Stimulated activated CD8-positive, alpha-beta memory T cell treated with anti-CD3 and anti-CD28 coated beads, Interleukin-7, amount 100 ng/mL, for 4 hours (primary cell): ENCODE measurements around the gene RALGPS1.

ENCODE experiments used
- DNase-seq, 2 donors: peaks; one replicate each; pipeline ENCODE4 v3.0.0-alpha.2; 2020; ENCODE audit warnings: low read depth in 2 of 2

The RALGPS1 gene

DNA sequence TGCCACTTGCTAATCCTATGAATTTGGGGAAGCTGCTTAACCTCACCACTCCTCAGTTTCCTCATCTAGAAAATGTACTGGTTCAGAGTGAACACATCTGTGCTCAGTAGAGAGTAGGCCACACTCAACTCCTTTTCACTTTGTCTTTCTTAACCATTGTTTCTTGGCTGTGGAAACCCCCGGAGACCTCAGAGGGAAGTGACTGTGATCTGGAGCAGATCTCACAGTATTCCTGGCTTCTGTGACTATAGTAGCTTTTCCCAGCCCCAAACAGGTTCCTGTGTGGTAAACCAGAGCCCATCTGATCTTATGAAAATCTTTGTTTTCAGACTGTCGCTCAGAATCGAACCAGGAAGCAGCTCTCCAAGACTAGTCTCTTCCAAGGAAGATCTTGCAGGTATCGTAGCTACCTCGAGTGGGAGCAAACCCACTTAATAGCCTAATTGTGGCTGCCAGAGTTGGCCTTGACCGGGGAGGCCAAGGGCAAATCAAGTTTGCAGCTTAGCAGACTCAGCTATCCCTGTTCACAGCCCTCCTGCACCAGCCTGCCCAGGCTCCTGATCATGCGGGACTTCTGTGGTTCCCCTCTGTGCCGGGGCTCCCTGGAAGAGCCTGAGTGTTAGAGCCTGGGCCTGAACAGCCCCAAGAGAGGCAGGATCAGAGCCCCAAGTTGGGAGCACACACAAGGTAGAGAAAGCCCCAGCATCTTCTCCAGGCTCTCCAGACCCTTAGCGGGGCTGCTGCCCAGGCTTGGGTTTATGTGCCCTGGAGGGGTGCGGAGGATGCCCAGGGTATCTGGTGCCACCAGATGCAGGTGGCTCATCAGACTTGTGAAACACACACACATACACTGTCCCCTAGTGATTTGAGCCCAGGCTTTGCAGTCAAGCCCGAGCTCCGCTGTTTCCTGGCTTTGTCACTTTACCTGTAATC, 260.1 kb downstream of the RALGPS1 start:
- no peak for DNase-seq

DNA sequence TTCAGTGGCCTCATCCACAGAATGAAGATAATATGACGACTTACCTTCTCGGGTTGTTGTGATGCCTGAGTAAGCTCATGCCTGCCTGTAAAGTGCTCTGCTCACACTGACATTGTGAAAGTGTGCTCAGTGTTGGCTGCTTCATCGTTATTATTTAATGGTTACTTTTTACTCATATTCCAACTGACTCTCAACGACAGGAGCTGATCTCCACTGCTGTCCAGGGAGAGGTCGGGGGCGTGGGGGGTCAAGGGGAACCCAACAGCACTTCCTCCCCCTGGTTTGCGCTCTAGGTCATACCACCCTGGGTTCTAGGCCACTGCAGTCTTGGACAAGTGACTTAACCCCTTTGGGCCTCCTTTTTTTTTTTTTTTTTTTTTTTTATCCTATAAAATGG, 260.7 kb downstream of the RALGPS1 start:
- DNase-seq: no peak

DNA sequence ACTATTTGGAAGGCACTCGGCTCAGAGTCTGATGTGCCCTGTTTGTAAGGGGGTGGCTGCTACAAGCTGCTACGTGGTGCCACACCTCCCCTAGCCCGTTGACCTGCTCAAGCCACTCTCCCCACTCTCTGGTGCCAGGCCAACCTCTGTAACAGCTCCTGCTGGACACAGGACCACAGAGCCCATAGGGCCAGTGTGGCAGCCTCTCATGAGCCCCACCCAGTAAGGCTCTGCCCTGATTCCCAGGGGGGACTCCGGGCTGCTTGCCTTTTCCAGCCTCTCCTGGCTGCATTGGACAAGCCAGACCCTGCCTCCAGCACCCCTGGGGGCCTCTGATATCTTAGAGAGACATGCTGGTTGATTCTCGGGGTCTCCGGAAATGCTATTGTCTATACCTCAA, 261.2 kb downstream of the RALGPS1 start:
- DNase-seq: no peak

DNA sequence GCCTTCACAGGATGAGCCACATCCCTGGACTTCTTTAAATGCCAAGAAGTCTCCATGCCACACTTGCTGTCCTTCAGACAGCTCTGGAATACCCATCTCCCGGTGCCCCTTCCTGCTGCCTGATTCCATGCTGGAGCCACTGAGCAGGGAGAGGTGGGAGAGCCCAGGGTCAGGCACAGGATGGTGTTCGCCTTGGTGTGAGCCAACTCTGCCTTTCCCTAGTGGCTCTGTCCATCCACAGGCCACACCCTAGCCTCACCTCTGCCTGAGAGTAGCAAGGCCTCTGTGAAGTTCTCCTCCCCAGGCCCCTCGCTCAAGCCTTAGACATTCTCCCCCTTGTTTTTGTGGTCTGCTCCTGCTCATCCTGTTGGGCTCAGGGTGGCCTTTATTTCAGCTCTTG, 262.0 kb downstream of the RALGPS1 start:
- DNase-seq: no peak

DNA sequence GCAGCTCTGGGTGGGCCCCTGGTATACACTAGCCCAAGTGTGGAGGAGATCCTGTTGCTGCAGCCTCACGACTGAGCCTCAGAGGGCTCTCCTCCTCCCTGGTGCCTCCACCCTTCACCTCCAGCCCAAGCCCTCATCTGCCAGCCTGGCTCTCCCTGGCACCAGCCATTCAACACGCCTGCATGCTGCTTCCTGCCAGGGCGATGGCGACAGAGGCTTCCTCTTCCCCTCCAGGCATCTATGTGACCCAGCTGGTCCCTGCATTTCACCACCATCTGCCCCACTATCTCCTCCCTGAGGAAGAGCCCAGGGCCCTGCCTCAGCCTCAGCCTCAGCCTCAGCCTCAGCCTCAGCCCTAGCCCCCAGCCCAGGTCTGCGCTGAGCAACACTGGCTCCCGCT, 262.6 kb downstream of the RALGPS1 start:
- no peak for DNase-seq

DNA sequence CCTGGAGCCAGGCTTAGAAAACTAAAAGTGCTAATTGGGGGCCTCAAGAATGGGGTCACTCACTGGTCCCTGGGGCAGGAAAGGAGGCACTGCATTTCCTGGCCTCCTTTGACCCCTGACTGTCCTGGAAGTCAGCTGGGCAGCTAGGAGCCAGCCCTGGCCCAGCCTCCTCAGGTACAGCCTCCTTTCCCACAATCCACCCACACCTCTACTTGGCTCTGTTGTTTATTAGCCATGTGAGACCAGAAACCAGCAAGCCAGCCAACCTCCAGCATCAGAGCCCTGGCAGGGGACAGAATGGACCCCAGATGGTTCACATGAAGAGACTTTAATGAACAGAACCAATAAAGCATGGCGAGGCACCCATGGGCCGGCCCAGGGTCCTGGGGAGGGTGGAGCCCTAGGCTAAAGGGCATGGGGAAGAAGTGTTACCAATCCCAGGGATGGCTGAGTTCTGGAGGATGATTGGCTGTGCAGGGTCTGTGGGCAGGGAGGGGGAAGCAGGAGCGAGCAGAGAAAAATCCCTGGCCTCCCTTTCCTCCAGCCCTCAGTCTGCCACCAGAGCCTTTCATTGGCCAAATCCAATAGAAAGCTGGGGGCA, 263.2 kb downstream of the RALGPS1 start:
- no peak for DNase-seq

DNA sequence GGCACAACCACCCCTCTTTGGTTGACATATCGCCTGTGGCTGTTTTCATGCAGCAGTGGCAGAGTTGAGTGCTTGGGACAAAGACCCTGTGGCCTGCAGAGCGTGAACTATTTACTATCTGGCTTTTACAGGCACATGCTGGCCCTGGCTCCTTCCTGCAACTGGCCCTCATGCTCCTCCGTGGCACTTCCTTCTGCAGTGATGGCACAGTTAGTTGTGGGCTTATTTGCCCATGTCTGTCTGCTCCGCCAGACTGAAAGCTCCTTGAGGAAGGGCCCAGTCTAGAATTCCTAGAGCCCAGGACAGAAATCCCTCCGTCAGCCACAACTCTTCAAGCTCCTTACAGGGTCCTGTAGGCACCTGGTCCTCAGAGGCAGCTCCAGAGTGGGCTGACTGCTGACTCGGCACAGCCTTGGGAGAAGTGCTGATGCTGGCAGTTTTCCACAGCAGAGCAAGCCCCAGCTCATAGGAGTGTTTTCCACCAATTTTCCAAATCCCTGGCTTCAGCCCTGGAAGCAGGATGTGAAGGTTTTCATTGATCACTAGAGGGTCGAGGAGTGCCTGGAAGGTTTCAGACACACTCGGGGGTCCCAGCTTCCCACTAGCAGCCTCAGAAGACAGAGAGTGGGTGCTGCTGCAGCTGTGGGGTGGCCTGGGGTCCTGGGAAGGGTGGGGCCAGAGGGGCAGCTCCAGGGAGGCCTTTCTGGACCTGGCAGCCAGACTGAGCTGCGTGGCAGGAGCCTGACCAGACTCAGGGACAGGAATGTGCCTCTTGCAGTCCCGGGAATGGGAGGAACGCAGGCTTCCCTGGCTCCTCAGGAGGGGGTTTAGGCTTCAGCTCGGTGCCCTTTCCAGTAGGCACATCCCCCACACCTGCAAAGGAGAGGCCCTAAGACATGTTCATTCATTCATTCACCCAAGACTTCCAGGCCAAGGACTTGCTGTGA, 264.4 kb downstream of the RALGPS1 start:
- no peak for DNase-seq

DNA sequence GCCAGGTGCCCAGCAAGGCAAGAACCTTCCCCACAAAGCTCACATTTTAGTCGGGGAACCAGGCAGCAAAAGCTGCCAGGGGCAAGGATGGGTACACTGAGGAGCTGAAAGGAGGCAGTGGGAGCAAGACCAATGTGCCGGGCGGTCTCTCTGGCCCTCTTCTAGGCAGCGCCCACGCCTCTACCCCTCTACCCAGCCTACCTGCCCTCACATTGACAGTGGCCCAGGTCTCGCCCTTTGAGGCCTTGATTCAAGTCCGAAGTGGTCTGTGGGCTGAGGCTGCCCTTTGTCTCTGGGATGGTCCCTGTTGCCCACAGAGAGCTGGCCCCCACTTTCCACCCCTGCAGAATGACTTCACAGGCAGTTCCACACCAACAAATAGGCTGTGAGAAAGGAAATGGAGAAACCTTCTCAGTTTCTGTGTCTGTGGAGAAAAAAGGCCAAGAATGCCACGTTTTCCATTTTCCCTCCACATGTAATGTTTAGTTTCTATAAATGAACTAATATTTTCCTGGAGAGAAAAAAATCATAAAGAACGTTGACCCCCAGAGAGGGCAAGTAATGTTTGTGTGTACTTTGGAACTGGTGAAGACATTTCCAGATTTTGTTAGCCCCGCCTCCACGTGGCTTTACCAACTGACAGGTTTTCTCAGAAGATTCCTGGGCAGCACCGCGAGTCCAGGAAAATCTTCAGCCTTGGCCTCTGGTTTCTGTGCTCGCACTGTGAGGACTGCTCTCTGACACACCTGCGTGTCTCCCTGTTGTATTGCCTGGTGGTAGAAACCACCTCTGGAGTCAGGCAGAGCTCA, 265.3 kb downstream of the RALGPS1 start:
- no peak for DNase-seq

DNA sequence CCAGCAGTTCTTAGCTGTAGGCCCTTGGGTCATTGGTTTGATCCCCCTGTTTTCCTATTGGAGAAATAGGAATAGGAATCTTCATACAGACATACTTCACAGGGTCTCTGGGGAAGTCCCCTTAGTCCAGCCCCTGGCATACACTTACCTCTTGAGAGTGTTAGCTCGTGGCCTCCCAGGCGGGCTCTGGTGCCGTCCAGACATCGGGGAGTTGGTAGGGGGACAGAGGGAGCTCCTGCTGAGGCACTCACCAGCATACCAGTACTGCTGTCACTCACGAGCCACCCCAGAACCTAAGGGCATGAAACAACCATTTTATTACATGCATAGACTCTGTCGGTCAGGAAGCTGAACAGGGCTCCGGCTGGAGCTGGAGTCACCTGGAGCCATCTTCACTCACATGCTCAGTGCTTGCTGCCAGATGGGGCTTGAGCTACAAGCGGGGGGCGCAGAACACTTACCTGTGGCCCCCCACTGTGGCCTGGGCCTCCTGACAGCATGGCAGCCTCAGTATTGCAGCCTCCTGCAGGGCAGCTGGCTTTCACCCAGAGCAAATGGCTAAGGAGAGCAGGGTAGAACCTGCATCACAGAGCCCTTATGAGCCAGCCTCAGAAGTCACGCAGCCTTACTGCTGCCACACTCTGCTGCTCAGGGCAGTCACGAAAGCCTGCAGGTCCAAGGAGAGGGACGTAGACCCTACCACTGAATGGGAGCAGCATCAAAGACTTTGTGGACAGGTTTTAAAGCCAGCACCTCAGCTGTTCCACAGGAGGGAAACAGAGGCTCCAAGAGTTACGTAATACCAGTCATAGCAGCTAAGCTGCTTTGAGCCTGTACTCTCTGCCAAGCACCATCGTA, 266.1 kb downstream of the RALGPS1 start:
- DNase-seq: no peak

DNA sequence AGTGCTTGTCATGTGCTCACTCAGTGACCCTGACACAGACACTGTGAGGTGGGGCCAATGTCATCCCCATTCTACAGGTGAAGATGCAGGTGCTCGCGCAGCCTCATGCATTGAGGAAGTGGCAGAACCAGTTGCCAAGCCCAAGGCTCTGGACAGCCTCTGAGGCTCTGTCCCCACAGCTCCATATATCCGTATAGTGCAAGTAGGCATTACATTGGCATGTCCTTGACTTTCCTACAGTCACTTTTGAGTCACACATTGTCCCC, 266.7 kb downstream of the RALGPS1 start:
- no peak for DNase-seq

DNA sequence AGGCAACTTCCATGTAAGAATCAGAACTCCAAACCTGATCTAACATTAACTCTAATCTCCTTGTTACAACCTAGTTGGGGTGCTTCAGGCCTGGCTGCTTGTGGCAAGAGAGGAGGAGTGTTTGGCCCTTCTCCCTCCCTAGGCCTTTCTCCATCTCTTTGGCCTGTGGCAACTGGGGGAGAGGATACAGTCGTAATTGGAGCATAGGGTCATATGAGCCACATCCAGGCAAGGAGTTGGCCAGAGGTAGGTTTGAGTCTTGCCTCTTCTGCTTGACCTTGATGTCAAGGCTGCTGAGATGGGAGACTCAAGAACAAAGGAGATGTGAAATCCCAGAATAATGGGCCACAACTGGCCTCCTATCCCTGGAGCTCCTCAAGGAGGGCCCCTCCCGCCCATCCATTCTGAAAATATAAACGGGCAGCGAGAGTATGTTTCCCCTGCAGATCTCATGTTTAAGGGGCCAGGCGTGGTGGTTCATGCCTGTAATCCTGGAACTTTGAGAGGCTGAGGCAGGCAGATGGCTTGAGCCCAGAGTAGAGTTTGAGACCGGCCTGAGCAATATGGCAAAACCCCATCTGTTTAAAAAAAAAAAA, 267.1 kb downstream of the RALGPS1 start:
- no peak for DNase-seq

DNA sequence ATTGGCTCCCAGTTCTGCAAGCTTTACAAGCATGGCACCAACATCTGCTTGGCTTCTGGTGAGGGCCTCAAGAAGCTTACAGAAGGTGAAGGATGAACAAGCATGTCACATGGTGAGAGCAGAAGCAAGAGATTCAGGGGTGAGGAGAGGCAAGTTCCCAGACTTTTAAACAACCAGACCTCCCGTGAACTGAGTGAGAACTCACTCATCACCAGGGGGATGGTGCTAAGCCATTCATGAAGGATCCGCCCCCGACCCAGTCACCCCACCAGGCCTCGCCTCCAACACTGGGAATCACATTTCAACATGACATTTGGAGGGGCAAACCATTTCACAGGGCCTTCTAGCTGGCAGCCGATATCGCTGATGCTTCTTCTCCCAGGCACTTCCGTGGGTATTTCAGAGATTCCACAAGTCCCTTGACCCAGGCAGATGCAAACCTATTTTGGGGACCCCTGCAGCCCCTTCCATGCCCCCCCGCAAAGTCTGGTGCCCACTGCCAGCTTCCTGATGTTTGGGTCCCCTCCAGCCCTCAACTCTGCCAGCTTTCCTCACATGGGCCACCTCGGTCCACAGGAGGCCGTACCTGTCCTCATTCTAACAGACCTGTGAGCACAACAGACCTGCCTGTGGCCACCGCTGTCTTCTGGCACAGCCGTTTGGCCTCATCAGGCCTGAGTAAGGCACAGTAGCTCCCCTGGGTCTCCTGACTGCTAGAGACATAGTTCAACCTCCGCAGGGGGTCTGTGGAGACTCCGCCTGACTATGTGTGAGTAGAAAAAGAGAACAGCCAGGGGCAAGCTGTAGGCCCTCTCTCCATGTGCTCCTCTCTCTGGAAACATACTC, 268.5 kb downstream of the RALGPS1 start:
- no peak for DNase-seq

DNA sequence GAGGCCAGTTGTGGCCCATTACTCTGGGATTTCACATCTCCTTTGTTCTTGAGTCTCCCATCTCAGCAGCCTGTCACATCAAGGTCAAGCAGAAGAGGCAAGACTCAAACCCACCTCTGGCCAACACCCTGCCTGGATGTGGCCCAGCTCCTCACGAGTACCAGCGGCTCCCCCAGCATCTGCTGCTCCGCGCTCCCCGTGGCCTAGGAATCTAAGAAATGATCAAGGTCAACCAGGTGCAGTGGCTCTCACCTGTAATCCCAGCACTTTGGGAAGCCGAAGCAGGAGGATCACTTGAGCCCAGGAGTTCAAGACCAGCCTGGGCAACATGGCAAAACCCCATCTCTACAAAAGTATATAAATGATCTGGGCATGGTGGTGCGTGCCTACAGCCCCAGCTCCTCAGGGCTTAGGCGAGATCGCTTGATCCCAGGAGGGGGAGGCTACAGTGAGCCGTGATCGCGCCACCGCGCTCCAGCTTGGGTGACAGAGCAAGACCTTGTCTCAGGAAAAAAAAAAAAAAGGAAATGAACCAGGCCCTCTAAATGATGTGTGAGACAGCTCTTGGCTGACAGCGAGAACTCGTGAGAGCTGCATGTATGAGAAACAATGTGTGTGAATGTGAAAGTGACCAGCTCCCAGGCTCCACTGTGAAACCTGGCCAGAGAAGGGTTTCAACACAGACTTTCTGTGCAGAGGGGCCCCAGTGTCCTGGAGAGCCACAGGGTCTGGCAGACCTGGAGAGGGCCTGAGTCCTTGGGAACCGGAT, 269.4 kb downstream of the RALGPS1 start:
- no peak for DNase-seq

DNA sequence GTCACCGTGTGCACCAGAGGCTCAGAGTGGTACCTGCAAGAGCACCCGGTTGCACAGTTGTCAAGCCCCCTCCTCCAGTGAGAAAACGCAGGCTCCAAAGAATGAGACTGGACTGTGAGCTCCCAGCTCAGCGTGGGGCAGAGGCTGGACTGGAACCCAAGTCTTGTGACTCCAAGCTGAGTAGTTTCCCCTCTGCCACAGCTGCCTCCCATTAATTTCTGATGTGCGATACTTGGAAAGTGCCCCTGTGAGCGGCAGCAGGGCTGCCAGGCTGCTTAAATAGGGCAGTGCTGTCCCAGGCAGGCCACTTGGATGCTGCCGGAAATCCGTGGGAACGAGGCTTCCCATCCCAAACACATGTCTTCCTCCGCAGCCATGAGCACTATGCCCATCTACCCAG, 270.1 kb downstream of the RALGPS1 start:
- no peak for DNase-seq

DNA sequence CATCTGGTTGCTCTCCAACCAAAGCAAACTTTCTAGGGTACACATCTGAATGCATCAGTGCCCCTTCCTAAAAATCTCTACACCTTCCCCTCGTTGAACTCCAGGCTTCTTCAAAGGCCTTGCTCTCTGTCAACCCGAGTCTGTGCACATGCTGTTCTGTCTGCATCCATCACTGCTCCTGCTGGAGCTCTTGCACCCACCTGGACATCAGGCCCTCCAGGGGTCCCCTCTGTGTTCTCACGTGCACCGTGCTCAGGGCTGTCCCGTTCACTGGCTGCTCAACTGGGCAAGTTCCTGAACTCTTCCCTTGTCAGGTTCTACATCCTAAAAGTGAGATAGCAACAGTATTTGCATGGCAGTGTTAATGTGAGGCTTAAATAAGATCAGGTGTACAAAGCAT, 270.6 kb downstream of the RALGPS1 start:
- no peak for DNase-seq

DNA sequence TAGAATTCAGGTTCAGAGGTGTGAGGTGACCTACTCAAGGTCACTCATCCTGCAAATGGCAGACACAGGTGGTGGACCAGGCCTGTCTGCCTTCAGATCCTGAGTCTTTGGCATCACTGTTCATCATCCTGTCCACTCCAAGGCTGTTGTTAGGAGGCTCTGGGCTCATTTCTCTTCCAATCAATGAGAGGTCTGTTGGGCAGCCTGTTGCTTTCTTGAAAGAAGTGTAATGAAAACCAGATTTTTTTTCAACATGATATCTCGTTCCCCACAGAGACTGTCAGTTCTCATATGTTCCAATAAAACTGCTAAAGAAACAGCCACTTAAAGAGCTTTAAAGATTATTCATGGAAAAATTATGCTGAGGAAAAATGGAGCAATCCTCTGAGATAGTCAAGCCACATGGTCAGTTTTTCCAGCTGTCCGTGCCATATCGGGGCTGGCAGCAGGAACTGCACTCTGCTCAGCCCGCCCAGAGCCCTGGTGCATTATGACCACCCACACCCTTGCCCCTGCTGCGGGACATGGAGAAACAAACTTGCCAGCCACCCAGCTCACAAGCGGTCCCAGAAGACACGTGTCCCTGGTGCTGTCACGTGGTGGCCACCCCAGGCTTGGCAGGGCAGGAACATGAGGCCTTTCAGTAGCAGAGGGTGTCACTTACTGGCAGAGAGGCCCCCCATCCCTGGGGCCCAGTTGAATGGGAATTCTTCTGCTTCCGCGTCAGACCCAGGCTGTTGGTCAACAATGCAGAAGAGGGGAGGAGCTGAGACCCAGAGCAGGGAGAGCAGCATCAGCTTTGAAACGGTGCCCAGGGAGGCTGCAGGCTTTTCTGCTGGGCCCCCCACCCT, 271.6 kb downstream of the RALGPS1 start:
- no peak for DNase-seq

DNA sequence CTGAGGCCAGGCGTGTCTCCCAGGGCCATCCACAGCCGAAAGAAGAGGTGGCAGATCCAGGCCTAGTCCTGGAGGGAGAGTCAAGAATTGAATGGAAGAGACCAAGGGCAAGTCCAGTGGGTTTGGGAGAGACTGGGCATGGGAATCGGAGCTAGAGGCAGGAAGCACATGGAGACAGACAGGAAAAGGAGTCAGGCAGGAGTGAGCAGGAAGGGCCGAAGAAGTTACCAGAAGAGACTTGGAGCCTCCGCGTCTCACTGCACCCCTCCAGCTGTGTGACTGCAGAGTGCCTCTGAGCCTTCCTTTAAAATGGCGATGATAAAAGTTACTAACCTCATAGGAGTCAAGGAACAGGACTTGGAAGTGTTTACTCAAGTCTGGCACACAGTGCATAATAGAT, 272.2 kb downstream of the RALGPS1 start:
- no peak for DNase-seq
